Measurements from ENCODE around the gene MDC1.
"Not testable (repeated sequence)": the region's sequence is repeated elsewhere in the genome, so short reads cannot be mapped to it uniquely, and the experiment has no call there.

MDC1 gene

DNA sequence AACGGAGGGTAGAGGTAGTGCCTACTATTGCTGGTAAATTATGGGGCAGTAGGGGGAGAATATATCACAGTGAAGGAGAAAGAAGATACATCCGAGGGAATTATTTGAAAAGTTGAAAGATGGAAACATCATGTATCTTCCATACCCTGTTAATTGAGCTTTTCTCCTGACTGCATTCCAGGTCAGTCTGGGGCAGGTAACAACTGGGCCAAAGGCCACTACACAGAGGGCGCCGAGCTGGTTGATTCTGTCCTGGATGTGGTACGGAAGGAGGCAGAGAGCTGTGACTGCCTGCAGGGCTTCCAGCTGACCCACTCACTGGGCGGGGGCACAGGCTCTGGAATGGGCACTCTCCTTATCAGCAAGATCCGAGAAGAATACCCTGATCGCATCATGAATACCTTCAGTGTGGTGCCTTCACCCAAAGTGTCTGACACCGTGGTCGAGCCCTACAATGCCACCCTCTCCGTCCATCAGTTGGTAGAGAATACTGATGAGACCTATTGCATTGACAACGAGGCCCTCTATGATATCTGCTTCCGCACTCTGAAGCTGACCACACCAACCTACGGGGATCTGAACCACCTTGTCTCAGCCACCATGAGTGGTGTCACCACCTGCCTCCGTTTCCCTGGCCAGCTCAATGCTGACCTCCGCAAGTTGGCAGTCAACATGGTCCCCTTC lies 6.2 kb upstream of the MDC1 start:
- DNase-seq: not testable (repeated sequence)

GRCh38 chr6:30722280-30723112 lies 5.4 kb upstream of the MDC1 start:
- DNase-seq: peak; percentile 86

GRCh38 chr6:30722025-30722279 lies 4.9 kb upstream of the MDC1 start:
- DNase-seq: not testable (repeated sequence)

- peak; percentile 99 for DNase-seq
These were observed 4.3 kb upstream of the MDC1 start for GRCh38 chr6:30721198-30722024.

DNA sequence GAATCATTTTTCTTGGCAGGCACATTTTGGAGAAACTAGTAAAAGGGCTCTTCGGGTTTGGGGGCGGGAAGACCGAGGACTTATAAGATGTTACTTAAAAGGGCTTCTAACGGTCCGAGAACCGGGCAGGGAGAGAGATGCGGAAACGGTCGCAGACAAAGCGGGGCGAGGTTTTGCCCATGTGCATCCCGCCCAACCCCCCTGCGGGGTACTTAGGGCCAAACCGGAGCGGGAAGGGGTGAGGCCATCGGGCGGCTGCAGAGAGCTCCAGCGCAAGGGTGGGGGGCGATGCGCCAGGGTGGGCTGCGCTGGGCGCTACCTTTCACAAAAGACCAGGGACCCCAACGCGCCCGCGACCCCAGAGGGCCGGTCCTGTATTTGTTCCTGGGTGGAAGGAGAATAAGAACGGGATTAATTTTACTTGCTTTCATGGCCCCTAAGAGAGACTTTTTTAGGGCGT lies 3.7 kb upstream of the MDC1 start:
- DNase-seq: peak; percentile 68

DNA sequence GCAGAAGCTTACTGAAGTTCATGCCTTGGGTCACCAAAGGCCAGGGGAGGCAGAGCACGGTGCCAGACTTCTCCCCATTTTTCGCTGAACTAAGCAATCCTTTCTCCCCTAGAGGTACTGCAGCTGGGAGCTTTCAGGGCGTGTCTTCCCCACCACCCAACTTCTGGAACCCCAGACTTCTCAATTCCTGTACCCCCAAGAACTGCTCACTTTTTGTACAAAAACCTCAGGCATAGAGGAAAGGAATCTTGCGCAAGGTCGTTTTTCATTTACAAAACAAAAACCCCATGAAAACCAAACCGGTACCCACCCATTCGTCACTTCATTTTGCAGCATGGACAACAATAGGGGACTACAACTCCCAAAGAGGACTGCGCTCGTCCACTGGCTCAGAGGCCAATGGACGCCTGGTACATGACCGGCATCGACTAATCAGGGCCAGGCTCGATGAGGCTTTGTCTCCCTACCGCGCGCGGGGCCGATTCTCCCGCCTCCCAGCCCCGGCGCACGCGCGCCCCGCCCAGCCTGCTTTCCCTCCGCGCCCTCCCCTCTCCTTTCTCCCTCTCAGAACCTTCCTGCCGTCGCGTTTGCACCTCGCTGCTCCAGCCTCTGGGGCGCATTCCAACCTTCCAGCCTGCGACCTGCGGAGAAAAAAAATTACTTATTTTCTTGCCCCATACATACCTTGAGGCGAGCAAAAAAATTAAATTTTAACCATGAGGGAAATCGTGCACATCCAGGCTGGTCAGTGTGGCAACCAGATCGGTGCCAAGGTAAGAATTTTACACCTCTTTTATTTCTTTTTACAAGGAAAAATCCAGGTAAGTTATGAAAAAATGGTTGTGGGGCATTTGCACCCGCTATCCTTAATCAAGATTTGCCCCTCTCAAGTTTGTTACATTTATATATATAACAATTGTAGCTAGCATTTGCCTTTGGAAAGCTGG lies 3.0 kb upstream of the MDC1 start, which contains the start of gene TUBB:
TUBB (plus strand) TSS at position 562 of the 947 bp plus-strand sequence; CDS start at position 717, 155 bp downstream.
- peak; percentile 94 for DNase-seq

DNA sequence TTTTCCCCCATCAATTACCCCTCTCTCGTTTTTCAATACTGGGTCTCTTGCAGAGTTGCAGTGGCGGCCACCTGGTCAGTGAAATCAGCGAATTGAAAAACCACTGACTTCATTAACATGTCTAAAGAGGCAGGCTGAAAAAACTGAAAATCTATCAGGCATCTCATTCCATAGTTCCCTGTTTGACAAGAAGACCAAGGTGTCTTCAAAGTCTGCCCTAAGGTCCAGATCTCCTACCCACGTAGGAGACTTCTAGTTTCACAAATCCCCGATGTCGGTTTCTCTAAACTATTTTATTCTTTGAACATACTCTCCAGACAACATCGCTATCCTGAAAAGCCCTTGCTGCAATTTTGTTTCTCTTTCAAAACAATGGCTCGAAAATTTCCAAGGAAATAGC lies 2.3 kb upstream of the MDC1 start:
- DNase-seq: no peak

GRCh38 chr6:30717845-30718720 lies 1.0 kb upstream of the MDC1 start:
- DNase-seq: not testable (repeated sequence)

GRCh38 chr6:30716879-30717128 lies 277 bp downstream of the MDC1 start:
- no peak for DNase-seq

DNA sequence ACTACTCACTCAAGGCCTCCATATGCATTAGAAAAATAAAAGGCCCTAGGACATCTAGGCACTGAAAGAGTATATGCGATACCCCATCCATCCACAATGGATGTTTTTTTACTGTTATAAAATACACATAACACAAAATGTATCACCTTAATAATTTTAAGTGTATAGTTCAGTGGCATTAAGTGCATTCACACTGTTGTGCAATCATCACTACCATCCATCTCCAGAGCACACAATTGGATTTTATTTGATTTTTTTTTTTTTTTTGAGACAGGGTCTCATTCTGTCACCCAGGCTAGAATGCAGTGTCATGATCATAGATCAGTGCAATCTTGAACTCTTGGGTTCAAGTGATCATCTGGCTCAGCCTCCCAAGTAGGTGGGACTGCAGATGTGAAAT lies 2.8 kb downstream of the MDC1 start:
- no peak for DNase-seq

- no peak for DNase-seq
These were observed 4.6 kb downstream of the MDC1 start for GRCh38 chr6:30712441-30712945.

DNA sequence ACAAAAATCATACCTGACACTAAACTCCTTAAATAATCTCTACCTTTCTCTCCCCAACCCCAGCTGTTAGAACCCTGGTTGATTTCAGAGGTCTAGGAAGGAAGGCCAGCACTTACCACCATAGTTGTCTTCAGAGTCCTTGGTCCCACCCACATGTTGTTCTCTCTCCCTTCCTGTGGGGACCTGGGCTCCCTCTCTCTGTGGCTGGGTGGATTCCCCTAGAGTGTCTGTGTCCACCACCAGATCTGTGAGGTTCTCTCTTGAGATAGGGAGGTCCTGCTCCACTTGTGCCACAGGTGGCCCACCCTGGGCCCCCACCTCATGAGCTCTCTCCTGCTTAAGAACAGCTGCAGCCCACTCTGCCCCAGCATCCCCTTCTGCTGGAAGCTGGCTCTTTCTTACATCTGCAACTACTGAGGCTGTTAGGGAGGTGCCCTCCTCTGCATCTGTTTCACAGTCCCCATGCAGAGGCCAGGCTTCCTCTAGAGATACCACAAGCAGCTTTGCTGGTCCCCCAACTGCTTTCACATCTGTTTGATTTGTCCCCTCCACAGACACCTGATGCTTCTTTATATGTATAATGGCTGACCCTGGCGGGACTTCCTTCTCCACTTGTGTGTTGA lies 5.2 kb downstream of the MDC1 start:
- DNase-seq: no peak

DNA sequence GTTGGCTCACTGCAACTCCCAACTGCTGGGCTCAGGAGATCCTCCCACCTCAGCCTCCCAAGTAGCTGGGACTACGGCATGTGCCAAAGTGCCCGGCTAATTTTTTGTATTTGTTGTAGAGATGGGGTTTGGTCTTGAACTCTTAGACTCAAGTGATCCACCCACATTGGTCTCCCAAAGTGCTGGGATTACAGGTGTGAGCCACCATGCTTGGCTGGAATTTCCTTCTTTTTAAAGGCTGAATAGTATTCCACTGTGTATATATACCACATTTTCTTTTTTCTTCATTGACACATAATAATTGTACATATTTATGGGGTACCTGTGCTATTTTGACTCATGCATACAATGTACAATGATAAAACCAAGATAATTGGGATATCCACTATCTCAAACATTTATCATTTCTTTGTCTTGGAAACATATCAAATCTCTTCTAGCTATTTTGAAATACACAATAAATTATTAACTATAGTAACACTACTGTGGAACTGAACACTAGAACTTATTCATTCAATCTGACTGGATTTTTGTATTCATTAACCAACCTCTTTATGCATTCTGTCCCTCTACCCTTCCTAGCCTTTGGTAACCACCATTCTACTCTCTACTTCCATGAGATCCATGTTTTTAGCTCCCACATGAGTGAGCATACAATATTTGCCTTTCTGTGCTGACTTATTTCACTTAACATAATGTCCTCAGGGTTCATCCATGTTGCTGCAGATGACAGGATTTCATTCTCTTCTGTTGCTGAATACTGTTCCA lies 7.8 kb downstream of the MDC1 start:
- no peak for DNase-seq

GRCh38 chr6:30707281-30707850 lies 9.7 kb downstream of the MDC1 start:
- DNase-seq: no peak

- DNase-seq: no peak
These were observed 11.5 kb downstream of the MDC1 start for GRCh38 chr6:30705620-30706019.

GRCh38 chr6:30703821-30704220 lies 13.3 kb downstream of the MDC1 start:
- no peak for DNase-seq

- DNase-seq: no peak
These were observed 14.1 kb downstream of the MDC1 start for GRCh38 chr6:30703011-30703410.

DNA sequence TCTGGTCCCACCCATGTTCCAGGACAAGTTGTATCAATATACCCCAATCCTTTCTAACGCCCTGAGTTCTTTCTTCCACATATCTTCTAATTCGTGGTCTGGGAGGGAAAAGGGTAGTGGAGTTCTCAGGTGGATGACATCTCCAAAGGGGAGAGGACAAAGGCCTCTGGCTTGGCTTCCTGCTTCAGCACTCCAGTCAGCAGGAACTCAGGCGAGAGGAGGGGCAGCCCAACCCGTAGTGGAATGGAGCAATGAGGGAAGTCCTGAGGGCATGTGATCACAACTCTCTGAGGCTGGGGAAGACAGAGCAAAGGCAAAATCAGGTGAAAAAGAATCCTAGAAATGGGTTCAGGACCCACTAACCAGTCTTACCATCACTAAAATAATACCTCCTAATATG lies 16.7 kb downstream of the MDC1 start:
- no peak for DNase-seq

DNA sequence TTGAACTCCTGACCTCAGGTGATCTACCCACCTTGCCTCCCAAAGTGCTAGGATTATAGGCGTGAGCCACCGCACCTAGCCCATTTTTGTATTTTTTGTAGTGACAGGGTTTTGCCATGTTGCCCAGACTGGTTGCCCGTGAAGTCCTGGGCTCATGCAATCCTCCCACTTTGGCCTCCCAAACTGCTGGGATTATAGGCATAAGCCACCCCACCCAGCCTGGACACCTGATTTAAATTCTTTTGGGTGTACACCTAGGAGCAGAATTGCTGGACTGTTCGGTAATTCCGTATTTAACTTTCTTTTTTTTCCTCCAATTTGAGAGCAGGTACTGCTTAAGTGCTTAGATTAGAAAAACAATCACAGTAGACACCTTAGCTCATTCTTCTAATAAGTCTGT lies 20.6 kb downstream of the MDC1 start:
- DNase-seq: no peak

Measured in stimulated activated CD4-positive, alpha-beta T cell treated with anti-CD3 and anti-CD28 coated beads, Interleukin-4, amount 100 ng/mL, for 1 hour (primary cell).